GOT3 (cell line): ENCODE results near the gene DLK2.
A peak's percentile ranks its signal among the peaks of the same experiment; 100 is the strongest.

Experiments
- DNase-seq: peaks from one replicate; lab custom pipeline; 2025; ENCODE audit warnings: mixed read lengths; lab: John Stamatoyannopoulos, UW

The DLK2 gene

DNA sequence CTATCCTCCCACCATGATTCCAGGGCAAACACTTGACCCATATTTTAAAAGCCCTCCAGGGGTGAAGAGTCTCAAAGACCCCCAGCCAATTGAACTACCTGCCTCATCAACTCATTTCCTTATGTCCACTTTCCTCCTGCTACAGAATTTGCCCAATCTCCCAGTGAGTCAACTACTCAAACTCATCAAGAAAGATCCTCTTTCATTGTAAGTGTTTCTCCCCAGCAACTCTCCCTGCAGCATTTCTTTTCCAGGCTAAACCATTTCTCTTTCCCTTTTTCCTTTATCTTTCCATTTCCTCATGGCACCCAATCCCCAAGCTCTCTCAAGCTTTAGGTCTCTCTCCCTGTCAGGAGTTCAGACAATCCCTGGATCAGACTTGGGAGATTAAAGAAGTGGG lies 1.5 kb downstream of the DLK2 start:
- no peak for DNase-seq

DNA sequence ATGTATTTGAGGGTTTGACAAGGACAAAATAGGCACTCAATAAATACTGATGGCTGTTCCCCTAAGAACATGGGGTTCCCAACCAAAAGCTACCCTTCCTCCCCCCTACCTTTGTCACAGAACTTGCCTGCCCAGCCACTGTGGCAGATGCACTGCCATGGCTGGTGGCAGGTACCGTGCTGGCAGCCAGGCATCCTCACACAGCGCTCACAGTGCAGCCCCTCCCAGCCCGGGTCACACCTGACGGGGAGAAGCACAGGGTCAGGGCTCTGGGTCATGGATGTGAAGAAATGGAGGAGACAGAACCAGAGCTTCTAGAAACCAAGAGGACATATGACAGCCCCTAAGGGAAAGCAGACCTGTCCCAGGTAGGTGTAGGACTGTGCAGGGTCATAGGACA lies 2.5 kb downstream of the DLK2 start:
- no peak for DNase-seq

DNA sequence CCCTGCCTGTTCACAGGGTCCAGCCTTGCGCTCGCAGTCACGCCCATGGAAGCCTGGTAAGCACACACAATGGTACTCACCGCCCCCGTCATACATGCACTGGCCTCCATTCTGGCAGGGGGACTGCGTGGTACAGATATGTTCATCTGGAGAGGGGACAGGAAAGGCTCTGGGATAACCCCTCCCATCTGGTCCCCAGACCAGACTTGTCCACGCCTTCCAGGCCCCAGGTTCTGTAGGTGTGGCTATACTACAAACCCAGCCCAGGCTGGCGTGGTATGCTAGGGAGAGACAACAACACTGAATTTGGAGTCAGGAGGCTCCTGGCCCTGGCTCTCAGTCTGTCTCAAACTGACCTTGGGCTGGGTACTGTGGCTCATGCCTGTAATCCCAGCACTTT lies 3.4 kb downstream of the DLK2 start:
- no peak for DNase-seq

DNA sequence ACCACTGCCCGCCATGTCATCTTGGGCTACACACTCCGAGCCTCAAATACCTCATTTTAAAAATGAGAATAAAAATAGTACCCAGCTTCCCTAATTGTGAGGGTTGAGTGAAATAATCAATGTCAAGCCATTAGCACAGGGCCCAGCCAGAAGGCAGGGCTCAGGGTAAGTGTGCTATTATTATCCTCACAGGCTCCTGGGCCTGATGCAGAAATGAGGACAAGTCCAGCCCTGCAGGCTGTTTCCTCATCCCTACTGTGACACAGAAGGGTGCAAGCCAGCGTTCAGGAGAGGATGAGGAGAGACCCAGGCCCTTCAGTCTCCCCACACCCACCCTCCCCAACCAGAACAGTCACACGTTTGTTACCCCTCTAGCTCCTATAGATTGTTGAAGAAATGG lies 4.0 kb downstream of the DLK2 start:
- no peak for DNase-seq

DNA sequence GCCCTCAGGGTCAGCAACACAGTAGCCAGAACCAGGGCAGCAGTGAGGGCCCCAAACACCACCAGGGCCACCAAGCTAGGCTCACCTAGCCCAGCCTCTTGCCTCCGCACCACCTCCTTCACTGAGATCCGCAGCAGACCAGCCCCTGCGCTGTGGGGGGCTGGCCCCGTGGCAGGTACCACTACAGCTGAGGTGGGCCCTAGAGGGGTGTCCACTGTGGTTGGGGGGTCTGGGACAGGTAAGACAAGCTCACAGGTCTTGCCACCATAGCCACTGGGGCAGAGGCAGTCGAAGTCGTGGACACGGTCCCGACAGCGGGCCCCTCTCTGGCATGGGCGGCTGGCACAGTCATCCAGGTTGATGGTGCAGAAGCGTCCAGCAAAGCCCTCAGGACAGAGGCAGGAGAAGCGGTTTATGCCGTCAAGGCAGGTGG lies 4.6 kb downstream of the DLK2 start:
- no peak for DNase-seq

DNA sequence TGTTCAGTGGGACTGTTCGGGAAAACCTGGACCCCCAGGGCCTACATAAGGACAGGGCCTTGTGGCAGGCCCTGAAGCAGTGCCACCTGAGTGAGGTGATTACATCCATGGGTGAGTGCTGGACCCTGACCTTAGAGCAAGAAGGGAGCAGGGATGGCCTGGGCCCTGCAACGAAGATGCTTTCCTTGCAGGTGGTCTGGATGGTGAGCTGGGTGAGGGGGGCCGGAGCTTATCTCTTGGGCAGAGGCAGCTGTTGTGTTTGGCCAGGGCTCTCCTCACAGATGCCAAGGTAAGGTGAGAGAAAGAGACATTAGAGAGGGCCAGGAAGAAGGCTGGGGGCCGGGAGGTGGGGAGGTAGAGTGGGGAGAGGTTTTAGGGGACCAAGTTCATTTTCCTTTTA lies 6.4 kb downstream of the DLK2 start:
- no peak for DNase-seq

DNA sequence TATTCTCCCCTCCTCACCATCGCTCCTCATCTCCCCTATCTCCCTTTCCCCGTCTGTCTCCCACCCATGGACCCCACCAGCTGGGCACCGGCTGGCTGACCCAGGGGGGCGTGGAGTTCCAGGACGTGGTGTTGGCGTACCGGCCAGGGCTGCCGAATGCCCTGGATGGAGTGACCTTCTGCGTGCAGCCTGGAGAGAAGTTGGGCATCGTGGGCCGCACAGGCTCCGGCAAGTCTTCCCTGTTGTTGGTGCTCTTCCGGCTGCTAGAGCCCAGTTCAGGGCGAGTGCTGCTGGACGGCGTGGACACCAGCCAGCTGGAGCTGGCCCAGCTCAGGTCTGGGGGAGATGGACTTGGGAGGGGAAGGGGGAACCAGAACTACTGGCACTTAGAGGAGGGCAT lies 7.7 kb downstream of the DLK2 start:
- DNase-seq = no peak

DNA sequence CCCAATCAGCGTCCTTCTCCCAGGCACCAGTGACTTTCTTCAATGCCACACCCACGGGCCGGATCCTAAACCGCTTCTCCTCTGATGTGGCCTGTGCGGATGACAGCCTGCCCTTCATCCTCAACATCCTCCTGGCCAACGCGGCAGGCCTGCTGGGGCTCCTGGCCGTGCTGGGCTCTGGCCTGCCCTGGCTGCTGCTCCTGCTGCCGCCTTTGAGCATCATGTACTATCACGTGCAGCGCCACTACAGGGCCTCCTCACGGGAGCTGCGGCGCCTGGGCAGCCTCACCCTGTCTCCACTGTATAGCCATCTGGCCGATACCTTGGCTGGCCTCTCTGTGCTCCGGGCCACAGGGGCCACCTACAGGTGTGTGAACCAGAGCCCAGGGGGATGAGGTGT lies 9.8 kb downstream of the DLK2 start:
- DNase-seq = no peak

DNA sequence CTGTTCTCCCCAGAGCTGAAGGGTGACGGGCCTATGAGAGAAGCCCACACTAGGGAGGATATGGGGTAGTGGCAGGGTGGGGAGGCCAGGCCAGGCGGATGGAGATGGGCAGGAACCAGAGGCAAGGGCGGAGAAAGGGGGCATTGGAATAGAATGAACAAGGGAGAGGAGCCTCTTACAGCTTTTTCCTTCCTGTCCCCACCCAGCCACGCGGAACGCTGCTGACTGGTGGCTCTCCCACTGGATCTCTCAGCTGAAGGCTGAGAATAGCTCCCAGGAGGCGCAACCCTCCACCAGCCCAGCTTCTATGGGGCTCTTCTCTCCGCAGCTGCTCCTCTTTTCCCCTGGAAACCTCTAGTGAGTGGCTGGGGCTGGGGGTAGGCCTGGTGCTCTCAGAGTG lies 10.8 kb downstream of the DLK2 start:
- DNase-seq = no peak

DNA sequence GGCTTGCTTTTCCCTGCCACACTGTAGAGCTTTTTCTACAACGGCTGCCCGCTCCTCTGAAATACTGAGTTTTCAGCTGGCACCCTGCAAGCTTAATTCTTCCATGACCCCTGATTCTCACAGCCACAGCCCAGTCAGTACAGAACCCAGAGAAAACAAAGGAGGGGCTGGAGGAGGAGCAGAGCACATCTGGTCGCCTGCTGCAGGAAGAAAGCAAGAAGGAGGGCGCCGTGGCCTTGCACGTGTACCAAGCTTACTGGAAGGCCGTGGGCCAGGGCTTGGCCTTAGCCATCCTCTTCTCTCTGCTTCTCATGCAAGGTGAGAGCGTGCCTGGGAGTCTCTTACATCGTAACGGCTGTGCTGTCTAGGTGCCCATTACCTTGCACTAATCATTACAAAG lies 11.3 kb downstream of the DLK2 start:
- no peak for DNase-seq

DNA sequence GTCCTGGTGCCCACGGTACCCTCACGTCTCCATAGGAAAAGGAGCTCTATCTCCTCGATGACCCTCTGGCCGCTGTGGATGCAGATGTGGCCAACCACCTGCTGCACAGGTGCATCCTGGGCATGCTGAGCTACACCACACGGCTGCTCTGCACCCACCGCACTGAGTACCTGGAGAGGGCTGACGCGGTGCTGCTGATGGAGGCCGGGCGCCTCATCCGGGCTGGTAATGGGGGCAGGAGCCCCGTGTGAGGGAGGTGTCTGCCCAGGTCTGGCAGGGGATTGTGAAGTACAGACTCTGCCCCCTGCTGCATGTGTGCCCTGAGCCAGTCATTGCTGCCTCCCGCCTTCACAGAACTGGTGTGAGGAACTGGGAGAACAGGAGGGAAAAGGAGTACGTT lies 12.4 kb downstream of the DLK2 start:
- DNase-seq = no peak

DNA sequence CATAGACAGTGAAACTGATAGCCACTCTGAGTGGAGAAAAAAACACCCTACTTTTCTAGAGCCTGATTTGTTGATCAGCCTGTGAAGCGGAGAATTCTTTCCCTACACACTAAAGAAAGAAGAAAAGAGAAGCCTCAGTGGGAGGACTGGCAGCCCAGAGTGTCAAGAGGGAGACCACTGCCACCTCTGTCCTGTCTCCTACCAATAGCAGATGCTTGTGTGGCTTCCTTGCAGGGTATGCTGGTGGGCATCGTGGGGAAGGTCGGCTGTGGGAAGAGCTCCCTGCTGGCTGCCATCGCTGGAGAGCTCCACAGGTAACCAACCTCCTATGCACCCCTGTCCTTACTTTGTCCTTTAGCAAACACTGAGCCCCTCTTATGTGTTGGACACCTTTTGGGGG lies 17.6 kb downstream of the DLK2 start:
- DNase-seq = no peak

DNA sequence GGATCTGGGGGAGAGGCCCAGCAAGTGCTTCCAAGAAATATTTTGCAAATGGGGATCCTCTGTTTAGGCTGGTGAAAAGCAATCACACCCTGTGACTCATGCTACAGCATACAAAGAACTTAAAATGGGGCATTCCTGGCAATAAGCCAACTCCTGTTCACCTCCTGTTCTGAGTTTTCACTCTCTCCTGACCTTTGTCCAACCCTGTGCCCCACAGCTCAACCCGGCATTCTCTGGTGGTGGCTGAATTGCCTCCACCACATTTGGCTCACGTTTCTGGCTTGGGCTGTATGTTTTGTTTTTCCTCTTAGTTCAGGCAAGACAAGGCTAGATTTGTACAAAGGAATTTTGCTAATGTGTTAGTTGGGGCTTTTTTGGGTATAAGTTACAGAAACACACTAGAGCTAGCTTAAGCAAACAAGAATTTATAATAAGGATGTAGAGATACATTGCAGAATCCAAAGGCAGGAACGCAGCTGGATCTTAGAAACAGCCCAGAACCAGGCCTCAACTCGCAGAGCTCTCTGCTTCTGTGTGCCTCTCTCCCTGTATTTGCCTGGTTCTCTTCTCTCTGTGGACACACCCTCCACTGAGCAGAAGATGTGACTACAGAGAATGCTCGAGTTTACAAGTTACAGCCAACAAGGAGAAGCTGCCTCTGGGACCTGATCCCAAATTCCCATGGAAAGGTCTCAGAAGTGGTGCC lies 18.6 kb downstream of the DLK2 start:
- no peak for DNase-seq

DNA sequence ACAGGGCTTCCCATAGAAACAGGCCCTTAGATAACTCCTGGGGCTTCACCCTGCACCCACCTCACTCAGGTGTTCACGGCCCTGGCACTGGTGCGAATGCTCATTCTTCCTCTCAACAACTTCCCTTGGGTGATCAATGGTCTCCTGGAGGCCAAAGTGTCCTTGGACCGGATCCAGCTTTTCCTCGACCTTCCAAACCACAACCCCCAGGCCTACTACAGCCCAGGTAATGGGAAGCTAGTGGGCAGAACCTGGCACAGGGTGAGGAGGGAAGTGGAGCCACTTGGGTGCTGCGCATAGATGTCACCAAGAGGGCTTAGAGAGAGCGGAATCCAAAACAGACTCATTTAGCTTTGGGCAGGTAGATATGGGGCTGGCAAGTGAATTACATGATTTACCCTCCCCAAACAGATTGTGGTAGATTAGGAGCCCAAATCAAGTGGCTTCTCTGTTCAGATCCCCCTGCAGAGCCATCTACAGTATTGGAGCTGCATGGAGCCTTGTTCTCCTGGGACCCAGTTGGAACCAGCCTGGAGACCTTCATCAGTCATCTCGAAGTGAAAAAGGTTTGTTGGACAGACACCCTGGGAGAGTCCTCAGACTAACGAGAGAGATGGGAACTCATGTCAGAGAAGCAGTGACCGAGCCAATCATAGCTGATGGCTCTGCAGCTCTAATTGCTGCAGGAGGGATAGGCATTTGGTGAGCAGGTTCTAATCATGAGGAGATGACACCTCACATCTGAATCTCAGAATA lies 19.5 kb downstream of the DLK2 start:
- DNase-seq = no peak

DNA sequence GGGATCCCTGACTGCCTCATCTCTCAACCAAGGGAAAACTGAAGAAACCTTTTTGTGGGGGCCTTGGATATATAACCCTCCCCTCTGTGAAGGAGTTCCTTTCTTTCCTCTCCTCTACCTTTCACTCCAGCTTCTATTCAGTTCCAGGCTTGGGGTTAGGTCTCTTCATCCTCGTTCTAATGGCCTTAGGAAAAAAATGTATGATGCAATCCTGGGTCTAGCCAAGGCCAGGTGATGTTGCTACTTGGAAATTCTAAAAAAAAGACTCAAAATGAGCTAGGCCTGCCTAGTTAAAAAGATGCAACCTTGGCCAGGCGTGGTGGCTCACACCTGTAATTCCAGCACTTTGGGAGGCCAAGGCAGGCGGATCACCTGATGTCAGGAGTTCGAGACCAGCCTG lies 20.4 kb downstream of the DLK2 start:
- no peak for DNase-seq

DNA sequence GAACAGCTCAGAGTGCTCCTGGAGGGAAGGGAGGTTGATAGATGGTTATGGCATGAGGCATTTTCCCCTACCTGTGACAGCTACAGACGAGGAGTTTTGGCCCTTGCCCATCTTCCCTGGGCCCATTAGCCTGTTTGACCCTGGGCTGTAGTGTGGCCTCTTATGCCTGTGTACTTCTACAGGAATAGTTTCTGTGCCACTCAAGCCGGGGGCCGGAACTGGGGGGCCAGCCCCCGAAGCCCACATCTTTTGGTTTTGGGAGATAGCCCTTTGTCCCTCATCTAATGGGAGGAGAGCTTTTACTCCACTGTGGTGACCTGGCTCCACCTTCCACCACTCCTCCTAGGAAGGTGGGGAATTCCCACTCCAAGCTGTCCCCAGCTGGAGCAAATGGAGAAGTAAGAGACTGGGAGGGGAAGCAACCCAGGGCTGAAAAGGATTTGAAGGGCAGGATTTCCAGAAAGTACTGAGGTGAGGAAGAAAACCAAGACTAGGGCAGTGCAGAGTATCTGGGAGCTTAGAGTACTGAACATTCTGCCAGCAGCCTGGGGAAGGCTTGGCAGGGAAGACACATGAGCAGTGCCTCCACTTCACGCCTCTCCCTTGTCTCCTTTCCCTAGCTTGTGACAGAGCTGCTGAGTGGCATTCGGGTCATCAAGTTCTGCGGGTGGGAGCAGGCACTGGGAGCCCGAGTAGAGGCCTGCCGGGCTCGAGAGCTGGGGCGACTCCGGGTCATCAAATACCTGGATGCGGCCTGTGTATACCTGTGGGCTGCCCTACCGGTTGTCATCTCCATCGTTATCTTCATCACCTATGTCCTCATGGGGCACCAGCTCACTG lies 21.1 kb downstream of the DLK2 start:
- DNase-seq = no peak

DNA sequence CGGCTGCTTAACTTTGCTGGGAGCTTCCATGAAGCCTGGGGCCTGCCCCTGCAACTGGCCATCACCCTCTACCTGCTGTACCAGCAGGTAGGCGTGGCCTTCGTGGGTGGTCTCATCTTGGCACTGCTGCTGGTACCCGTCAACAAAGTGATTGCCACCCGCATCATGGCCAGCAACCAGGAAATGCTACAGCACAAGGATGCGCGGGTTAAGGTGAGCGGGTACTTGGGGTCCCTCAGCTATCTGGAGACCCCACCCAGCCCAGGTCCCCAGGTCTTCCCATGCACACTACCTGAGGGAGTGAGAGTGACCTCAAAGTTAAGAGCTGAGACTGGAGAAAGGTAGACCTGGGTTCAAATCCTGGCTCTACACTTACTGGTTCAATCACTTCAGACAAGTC lies 22.2 kb downstream of the DLK2 start:
- DNase-seq = no peak

DNA sequence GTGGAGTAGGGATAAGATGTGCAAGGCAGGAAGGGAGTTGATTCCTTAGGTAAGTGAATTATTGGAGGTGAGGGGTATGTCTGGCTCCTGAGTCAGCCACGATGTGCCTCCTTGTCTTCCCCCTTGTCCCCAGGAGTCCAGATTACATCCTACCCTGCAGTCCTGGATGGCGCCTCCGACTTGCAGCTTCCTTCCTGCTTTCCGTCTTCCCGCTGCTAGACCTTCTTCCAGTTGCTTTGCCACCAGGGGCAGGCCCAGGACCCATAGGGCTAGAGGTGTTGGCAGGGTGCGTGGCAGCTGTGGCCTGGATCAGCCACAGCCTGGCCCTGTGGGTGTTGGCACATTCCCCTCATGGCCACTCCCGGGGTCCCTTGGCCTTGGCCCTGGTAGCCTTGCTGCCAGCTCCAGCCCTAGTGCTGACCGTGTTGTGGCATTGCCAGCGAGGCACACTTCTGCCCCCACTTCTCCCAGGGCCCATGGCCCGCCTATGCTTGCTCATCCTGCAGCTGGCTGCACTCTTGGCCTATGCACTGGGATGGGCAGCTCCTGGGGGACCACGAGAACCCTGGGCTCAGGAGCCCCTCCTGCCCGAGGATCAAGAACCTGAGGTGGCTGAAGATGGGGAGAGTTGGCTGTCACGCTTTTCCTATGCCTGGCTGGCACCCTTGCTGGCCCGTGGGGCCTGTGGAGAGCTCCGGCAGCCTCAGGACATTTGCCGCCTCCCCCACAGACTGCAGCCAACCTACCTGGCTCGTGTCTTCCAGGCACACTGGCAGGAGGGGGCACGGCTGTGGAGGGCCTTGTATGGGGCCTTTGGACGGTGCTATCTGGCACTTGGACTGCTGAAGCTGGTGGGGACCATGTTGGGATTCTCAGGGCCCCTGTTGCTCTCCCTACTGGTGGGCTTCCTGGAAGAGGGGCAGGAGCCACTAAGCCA lies 23.1 kb downstream of the DLK2 start:
- DNase-seq = no peak

DNA sequence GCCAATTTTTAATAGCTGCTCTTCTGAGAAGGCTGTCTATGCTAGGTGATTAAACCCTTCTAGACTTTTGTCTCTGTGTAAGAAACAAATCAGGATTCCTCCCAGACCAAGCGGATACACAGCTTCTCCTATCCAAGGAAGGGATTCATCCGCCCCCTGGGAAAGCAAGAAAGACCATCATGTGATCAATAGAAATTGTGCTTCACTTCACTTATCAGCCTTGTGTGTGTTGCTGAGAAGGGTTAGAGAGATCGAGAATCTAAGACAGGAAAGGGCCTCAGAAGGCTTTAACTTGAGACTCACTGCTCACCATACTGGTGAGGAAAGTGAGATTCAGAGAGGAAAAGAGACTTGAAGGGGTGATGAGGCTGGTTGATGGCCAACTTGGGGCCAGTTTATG lies 26.5 kb downstream of the DLK2 start:
- no peak for DNase-seq

DNA sequence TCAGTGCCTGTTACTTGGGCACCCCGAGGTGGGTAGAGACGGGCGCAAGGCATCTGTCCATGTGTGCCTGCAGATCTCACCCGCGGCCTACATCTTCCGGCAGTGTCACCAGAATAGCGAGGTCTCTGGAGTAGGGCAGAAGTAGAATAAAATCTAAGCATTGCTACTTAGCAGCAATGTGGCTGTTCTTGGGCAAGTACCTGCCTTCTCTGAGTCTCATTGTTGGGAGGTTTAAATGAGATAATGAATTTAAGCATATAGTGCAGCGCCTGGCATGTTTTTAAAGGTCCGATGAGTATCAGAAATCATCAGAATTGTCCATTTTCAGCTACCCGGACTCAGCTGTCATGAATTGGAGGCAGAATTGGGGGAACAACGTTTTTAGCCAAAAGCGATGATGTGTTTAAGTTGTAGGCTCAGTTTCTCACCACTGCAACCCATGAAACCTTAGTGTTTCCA lies 27.2 kb downstream of the DLK2 start:
- DNase-seq = no peak

DNA sequence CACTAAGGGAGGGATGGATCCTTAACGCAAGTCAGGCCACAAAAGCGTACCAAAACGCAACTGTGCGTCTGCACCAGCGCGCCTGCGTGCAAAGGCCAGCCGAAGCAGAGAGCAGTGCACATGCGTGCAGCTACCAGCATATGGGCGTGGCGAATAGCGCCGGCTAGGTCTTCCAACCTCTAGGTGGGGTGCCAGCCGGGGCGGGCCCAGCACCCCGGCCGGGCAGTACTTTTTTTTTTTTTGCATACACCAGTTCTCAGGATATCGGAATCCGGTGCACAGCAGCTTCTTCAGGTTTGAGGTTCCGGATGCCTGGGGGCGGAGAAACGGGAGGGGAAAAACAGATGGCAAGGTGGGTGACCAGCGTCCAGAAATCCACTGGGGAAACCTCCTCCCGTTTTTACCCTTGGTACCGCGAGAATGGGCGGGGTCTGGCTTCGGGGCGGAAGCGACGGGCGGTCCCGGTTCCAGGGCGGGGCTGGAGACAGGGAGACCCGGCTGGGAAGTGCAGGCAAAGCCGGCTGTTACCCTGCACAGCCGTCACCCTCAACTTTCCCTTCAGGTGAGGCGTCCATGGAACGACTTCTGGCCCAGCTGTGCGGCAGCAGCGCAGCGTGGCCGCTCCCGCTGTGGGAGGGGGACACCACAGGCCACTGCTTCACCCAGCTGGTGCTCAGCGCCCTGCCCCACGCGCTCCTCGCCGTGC lies 27.8 kb downstream of the DLK2 start, which contains the start of gene ABCC10:
Gene ABCC10, plus strand, starts transcription at position 136 of the 706 bp plus-strand sequence. Its CDS starts 438 bp downstream, at position 574.
- peak; percentile 93 for DNase-seq
